Lower leg skin (tissue), 3 donors: ENCODE measurements around the gene CRTC3.

Experiments
- CTCF ChIP-seq, 3 donors: fragments of 450-650 bp; IDR thresholded peaks; one replicate each; pipeline ENCODE4 v1.5.1; 2016; ENCODE audit warnings: antibody characterized with exemption in 3 of 3, mild to moderate bottlenecking in 3 of 3, moderate library complexity in 2 of 3
- POLR2A ChIP-seq, 2 donors: fragments of 450-650 bp; IDR thresholded peaks; one replicate each; pipeline ENCODE4 v1.6.1; 2016 to 2017; ENCODE audit warnings: antibody characterized with exemption in 2 of 2, mild to moderate bottlenecking in 1 of 2, moderate library complexity in 1 of 2

DNA sequence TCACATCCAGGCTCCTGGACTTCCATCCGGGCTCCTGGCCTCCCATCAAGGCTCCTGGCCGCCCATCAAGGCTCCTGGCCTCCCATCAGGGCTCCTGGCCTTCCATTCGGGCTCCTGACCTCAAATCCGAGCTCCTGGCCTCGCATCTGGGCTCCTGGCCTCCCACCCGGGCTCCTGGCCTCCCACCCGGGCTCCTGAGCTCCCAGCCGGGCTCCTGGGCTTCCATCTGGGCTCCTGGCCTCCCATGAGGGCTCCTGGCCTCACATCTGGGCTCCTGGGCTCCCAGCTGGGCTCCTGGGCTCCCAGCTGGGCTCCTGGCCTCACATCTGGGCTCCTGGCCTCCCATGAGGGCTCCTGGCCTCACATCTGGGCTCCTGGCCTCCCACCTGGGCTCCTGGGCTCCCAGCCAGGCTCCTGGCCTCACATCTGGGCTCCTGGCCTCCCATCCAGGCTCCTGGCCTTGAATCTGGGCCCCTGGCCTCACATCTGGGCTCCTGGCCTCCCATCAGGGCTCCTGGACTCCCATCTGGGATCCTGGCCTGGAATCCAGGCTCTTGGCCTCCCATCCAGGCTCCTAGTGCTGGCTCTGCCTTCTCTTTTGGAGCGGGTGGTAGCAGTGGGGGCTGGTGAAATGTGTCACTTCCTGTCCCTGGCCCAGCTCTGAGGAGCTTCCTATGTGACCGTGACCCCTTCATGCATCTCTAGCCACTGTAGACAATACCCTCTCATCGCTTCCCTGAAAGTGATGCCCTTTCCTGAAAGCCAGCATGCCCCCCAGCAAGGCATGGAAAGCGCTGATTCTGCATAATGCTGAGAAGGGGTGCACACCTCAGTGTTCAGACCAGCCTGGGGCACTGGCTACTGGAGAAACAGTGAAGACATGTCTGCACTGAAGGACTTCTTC is 124.8 kb downstream of the CRTC3 start:
- TF ChIP-seq POLR2A (IDR thresholded peaks at IDR 0.05) (no peak), CTCF (IDR thresholded peaks at IDR 0.05) (no peak)
